GM12875 (cell line): Measurements from ENCODE around the gene CUEDC2.

Source experiments
- H3K4me3 ChIP-seq: one replicate; pipeline ENCODE4 v1.5.1; 2011; ENCODE audit warnings: low read depth, low read length, control low read depth
- TF ChIP-seq, protein P1 (sequence below): IDR thresholded peaks from 2 replicates; pipeline ENCODE4 v1.5.1; 2011; ENCODE audit warnings: low read depth, mild to moderate bottlenecking, control low read depth, inconsistent platforms, low read length, moderate library complexity, borderline replicate concordance; ENCODE audit not compliant: insufficient read depth

CUEDC2 gene

DNA sequence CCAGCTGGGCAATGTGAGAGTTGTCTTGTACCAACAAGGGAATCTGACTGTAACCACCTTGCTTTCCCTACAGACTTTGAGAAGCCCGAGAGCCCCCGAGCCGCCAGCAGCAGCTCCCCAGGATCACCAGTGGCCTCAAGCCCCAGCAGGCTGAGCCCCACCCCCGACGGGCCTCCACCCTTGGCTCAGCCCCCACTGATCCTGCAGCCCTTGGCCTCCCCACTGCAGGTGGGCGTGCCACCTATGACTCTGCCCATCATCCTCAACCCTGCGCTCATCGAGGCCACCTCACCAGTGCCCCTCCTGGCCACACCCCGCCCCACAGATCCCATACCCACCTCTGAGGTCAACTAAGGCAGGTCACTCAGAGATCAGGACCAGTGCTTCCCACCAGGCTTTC, 50.4 kb downstream of the CUEDC2 start:
- TF ChIP-seq, protein P1, sequence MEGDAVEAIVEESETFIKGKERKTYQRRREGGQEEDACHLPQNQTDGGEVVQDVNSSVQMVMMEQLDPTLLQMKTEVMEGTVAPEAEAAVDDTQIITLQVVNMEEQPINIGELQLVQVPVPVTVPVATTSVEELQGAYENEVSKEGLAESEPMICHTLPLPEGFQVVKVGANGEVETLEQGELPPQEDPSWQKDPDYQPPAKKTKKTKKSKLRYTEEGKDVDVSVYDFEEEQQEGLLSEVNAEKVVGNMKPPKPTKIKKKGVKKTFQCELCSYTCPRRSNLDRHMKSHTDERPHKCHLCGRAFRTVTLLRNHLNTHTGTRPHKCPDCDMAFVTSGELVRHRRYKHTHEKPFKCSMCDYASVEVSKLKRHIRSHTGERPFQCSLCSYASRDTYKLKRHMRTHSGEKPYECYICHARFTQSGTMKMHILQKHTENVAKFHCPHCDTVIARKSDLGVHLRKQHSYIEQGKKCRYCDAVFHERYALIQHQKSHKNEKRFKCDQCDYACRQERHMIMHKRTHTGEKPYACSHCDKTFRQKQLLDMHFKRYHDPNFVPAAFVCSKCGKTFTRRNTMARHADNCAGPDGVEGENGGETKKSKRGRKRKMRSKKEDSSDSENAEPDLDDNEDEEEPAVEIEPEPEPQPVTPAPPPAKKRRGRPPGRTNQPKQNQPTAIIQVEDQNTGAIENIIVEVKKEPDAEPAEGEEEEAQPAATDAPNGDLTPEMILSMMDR: no peak

DNA sequence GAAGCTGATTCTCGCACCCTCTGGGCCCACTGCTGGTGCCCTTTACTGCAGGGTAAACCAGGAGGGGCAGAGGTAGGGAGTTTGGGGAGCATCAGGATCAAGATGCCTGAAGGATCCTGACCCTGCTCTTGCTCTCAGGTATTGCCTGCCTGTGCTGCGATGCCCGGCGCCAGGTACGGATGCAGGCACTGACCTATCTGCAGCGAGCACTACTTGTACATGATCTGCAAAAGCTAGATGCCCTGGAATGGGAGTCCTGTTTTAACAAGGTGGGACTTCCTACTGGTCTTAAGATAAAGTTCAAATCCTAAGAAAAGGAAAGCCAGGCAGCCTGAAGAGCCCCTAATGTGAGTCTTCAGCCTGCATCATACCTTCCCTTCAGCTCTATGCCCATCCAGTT, 53.0 kb downstream of the CUEDC2 start:
- no peak overlapping the region for H3K4me3 ChIP-seq
- TF ChIP-seq, protein P1: no peak

More for the DNA sequence above, 50.4 kb downstream of the CUEDC2 start:
- H3K4me3 ChIP-seq: no peak overlapping the region

DNA sequence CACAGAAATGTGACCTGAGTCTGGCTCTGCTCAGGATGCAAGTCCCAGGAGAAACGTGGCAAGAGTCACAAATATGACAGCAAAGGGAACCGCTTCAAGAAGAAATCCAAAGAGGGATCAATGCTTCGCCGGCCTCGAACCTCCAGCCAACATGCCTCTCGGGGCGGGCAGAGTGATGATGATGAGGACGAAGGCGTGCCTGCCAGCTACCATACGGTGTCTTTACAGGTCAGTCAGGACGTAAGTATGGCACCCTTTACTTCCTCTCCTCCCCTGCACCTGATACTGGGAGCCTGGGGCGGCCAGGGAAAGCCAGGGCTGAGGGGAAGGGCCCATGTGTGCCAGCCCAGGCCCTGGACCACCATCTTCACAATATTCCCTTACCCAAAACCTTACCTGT, 55.5 kb downstream of the CUEDC2 start:
- H3K4me3 ChIP-seq: no peak overlapping the region
- TF ChIP-seq, protein P1: no peak

DNA sequence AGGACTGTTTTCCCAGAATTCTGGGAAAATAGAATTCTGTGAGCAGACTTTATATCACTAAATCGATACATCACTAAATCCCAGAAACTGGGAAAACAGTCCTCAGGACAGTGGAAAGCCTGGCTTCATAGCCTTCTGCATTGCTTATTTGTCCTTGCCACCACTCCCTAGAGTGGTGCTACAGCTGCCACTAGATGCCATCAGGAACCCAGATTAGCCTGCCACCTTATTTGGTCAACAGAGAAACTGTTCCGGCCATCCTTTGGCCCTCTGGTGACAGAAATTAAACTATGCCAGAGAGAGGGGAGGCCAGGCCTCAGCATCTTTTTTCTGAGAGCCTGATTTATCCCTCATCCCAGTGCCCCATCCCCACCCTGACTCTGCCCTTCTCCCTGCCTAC, 56.5 kb downstream of the CUEDC2 start:
- TF ChIP-seq, protein P1: no peak

DNA sequence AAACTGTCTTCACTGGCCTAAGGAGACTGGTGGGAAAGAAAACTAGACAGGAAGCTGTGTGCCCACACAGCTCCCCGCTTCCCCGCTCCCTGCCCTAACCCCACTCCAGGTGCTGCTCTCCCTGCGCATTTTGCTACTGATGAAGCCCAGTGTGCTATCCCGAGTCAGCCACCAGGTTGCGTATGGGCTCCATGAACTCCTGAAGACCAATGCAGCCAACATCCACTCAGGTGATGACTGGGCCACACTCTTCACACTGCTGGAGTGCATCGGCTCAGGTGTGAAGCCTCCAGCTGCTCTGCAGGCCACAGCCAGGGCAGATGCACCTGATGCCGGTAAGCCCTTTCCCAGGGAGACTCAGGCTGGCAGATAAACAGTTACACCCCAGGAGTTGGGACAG, 57.1 kb downstream of the CUEDC2 start:
- TF ChIP-seq, protein P1: no peak

More for the DNA sequence above, 56.5 kb downstream of the CUEDC2 start:
- H3K4me3 ChIP-seq: no peak overlapping the region

More for the DNA sequence above, 57.1 kb downstream of the CUEDC2 start:
- no peak overlapping the region for H3K4me3 ChIP-seq
